Motor neuron (in vitro differentiated cells): ENCODE data around the gene STAT5B. TPM values are rescaled to one million over a fixed set of nuclear protein-coding genes. Genes with fewer than 3 reads are reported as not detected.
"Not testable (repeated sequence)": the region's sequence is repeated elsewhere in the genome, so short reads cannot be mapped to it uniquely, and the experiment has no call there.

ENCODE experiments used
- ATAC-seq, 8 experiments: fragments of 200-7000 bp; cut with Tn5 transposase; replicated peaks in 6 of 8; 2 replicates each; pipeline ENCODE4 v1.8.0; 2021; ENCODE audit warnings: mild to moderate bottlenecking in 8 of 8, moderate library complexity in 8 of 8
- H3K27ac ChIP-seq, 2 donors: fragments of 250-450 bp; sonication (Bioruptor Pico); 2 replicates each; pipeline ENCODE4 v1.9.0; 2021; ENCODE audit warnings: antibody characterized with exemption in 2 of 2, mild to moderate bottlenecking in 2 of 2, moderate library complexity in 1 of 2
- H3K4me1 ChIP-seq, 2 donors: fragments of 250-450 bp; sonication (Bioruptor Pico); replicated peaks in 1 of 2; 2 replicates each; pipeline ENCODE4 v1.6.1; 2021; ENCODE audit warnings: antibody characterized with exemption in 2 of 2, mild to moderate bottlenecking in 2 of 2, moderate library complexity in 1 of 2
- H3K4me3 ChIP-seq, 5 donors: fragments of 250-450 bp; sonication (Bioruptor Pico); 2 replicates each; pipeline ENCODE4 v1.9.0; 2021; ENCODE audit warnings: antibody characterized with exemption in 5 of 5, mild to moderate bottlenecking in 5 of 5, moderate library complexity in 4 of 5
- WGBS, 10 experiments: fragments of 450-650 bp; shearing (Covaris generic); methylation state at CpG; one replicate each; pipeline ENCODE4 v1.0.0; 2022; 5-methylcytosine and 5-hydroxymethylcytosine counted together
- in situ Hi-C, 9 experiments: fragments of 400-800 bp; cut with MboI; loops; one replicate each; pipeline ENCODE4 v1.15.0; 2021; ENCODE audit warnings: low sequenced_read_pairs in 9 of 9, low pct_unique_long_range_greater_than_20kb in 2 of 9; ENCODE audit not compliant: unreplicated experiment in 9 of 9
- total RNA-seq, 8 experiments: library from RNA; unstranded; fragments of 300-600 nt; gene quantifications; 2 replicates each; pipeline versions ENCODE4 v1.2.3 to v1.2.4, GENCODE V29; 2022

STAT5B gene
- total RNA-seq, 8 experiments from 2014 or later: 21.6 to 27.7 (median 23.5) TPM

DNA sequence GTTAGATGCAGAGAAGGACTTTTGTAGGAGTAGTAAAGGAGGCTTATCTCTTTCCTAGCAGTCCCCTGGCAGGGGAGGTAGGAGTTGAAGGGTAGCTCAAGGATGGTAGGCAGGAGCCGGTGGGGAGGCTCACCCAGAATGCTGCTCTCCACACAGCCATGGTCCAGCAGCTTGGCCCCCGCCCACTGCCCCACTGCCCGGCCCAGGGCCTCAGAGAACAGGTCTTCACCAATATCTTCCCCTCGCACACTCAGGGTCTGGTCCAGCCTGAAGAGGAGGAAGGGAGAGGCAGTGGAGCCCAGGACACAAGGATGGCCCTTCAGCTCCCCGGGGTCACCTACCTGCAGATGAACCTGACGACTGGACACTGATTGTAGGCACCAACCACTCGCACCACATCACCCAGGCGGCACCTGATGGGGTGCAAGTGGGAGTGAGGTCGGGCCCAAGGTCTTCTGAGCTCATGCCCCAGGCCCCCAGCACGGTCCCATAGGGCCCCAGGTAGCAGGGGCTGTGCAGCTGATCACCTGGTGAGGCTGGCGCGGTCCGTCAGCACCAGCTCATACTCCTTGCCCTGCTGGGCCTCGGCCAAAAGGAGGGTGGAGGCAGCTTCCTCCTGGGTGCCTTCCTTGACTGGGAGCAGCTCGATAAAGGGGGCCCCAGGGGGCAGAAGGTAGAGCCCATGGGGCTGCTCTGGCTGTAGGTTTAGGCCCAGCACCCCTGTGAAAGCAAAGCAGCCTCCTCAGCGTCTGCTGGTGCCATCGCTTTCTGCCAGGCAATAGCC is 85.5 kb downstream of the STAT5B start:
- in situ Hi-C loops: no loop called here
- ATAC-seq: no peak
- 80 to 90% methylated on average over 1 to 6 of the region's 17 CpGs; no CpG with 5 or more reads in 8 of the 10 experiments for WGBS, 10 experiments
- H3K4me3 ChIP-seq: no peak overlapping the region
- no peak overlapping the region for H3K27ac ChIP-seq
- H3K4me1 ChIP-seq: peaks cover 12 to 16% of the 10 kb centered on the region in 2 donors

DNA sequence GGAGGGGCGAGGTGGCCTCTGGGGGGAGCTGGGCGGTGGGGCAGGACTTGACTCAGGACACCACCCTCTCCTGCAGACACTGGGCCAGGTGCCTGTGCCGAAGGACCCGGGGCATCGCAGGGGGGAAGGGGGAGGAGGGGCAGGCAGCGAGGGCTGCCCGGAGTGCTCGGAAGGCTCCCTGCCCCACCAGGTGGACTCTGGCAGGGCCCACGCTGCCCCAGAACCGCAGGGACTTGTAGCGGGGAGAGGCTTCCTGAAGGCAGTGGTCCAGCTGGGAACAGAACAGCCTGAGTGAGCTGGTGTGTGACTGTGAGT is 86.6 kb downstream of the STAT5B start:
- WGBS, 10 experiments: 60% methylated on average over 1 of the region's 11 CpGs; no CpG with 5 or more reads in 9 of the 10 experiments
- ATAC-seq: no peak
- H3K27ac ChIP-seq: no peak overlapping the region
- H3K4me1 ChIP-seq: peaks cover 22 to 25% of the 10 kb centered on the region in 2 donors
- in situ Hi-C loops: no loop called here
- H3K4me3 ChIP-seq: no peak overlapping the region

DNA sequence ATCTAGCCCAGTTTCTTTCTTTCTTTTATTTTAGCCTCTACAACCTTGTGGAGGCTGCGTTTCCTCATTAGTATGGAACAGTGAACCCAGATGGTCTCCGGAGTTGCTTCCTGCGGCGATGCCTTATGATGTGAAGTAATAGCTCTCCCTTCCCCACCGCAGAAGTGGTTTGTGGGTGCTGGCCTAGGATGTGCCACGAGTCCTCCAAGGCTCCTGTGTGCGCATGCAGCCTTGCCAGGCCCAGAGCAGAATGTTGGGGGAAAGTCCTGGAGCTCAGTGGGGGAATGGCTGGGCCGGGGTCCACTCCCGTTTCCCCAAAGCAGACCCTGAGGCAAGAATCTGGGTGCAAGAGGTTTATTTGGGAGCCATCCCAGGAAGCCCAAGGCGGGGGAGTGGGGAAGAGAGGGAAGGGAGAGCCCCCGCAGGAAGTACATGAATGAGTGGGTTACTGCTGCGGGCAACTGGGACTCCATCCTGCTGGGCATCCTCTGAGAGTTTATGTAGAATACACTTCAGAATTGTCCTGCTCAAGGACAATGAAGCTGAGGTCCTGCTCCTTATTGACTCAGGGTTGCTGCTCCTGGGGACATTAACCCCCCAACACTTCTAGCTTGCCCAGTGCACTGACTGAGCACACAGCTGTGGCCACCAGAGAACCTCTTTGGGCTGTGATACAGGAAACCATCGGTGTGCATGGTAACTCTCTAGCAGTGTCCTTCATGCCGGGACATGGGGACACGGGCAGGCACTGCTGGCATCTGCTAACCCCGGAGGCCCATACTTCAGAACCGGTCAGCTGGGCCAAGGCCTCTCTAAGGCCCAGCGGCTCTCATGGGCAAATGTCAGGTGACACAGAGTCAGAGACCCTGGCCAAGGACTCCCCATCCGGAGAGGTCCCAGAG is 87.2 kb downstream of the STAT5B start:
- peaks cover 23 to 28% of the 10 kb centered on the region in 2 donors for H3K4me1 ChIP-seq
- WGBS, 10 experiments: 84 to 100% (median 94%) methylated on average over 1 to 6 of the region's 19 CpGs; no CpG with 5 or more reads in 4 of the 10 experiments
- H3K4me3 ChIP-seq: no peak overlapping the region
- no peak for ATAC-seq
- in situ Hi-C loops: no loop called here
- no peak overlapping the region for H3K27ac ChIP-seq

DNA sequence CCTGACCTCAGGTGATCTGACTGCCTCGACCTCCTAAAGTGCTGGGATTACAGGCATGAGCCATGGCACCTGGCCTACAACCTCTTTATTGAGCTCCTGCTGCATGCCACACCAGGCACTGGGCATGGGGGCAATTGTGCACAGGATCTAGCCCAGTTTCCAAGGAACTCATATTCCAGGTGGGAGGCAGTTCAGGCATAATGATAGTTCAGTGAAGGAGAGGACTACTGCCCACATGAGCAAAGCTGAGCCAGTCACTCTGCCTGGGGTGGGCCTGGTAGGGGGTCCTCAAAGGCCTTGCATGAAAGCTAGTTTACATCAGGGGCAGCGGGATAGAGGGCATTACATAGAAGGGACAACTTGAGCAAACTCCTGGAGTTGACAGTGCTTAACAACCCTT is 88.4 kb downstream of the STAT5B start:
- ATAC-seq: no peak
- Histone ChIP-seq H3K27ac (no peak overlapping the region), H3K4me3 (no peak overlapping the region), H3K4me1 (peaks cover 18 to 29% of the 10 kb centered on the region in 2 donors)
- WGBS, 10 experiments: 17 to 100% (median 54%) methylated on average over 1 to 2 of the region's 2 CpGs; no CpG with 5 or more reads in 6 of the 10 experiments
- in situ Hi-C loops: no loop called here

GRCh38 chr17:42186191-42186590 is 90.0 kb downstream of the STAT5B start:
- peaks cover 18 to 29% of the 10 kb centered on the region in 2 donors for H3K4me1 ChIP-seq
- H3K27ac ChIP-seq, in situ Hi-C loops, ATAC-seq, H3K4me3 ChIP-seq: not testable (repeated sequence)
- 60 to 100% (median 99%) methylated on average over 1 to 5 of the region's 5 CpGs; no CpG with 5 or more reads in 2 of the 10 experiments for WGBS, 10 experiments

- 20 to 40% methylated on average over 1 of the region's 7 CpGs; no CpG with 5 or more reads in 8 of the 10 experiments for WGBS, 10 experiments
- Histone ChIP-seq H3K4me3 (no peak overlapping the region), H3K4me1 (peaks cover 18 to 29% of the 10 kb centered on the region in 2 donors), H3K27ac (no peak overlapping the region)
- in situ Hi-C loops: no loop called here
- peak in 3 of 8 experiments; percentile 0 to 4 (median 3) for ATAC-seq
Measured at GRCh38 chr17:42185621-42185930, 90.6 kb downstream of the STAT5B start.

DNA sequence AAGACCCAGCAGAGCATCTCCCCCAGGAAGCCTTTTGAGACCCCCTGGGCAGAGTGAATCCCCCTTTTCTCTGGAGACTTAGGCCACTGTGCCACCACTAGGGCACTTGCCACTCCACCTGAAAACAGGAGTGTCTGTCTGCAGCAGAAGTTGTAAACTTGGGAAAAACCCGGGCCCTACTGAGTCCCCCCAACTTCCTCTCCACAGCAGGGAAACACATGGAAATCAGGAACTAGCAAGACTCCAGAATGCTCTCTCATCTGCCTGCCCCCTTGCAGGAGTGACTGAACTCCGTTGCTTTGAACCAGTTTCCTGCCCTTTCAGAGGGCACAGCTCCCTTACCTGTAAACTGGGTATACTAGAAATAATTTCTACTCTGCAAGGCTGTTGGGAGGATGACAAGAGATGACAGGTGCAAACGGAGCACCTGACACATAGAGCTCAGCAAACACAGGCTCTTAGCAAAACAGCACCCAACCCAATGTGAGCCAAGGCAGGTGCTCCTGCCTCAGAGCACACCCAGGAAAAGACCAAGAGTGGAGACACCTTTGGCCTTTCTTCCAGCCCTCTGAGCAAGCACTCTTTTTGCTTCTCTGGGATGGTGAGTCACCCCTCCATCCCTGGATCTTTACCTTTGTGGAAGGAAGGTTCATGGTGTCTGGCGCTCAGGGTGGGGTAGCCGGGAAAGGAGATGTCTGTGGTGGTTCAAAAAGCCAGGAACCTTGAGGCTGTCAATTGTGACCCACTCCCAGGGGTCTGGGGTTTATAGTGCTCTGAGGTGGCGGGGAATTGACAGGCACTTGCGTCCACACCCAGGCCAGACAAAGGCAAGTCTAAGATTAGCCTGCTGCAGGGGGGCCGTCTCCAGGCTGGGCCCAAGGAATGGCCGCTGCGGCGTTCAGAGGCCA is 91.2 kb downstream of the STAT5B start, which contains the start of gene HCRT:
Gene HCRT (minus strand): TSS at position 740 of the 908 bp plus-strand sequence. CDS start 87 bp downstream, at position 653.
- H3K4me1 ChIP-seq: peaks cover 19 to 29% of the 10 kb centered on the region in 2 donors
- ATAC-seq: peak in 3 of 8 experiments; percentile 4 to 6 (median 4)
- in situ Hi-C loops: no loop called here
- H3K27ac ChIP-seq: no peak within 1 kb of the TSS
- peak within 1 kb of the TSS in 2 of 5 donors; percentile 38 to 46 for H3K4me3 ChIP-seq
- 24 to 100% (median 89%) methylated on average over 1 to 5 of the region's 11 CpGs; no CpG with 5 or more reads in 4 of the 10 experiments for WGBS, 10 experiments

DNA sequence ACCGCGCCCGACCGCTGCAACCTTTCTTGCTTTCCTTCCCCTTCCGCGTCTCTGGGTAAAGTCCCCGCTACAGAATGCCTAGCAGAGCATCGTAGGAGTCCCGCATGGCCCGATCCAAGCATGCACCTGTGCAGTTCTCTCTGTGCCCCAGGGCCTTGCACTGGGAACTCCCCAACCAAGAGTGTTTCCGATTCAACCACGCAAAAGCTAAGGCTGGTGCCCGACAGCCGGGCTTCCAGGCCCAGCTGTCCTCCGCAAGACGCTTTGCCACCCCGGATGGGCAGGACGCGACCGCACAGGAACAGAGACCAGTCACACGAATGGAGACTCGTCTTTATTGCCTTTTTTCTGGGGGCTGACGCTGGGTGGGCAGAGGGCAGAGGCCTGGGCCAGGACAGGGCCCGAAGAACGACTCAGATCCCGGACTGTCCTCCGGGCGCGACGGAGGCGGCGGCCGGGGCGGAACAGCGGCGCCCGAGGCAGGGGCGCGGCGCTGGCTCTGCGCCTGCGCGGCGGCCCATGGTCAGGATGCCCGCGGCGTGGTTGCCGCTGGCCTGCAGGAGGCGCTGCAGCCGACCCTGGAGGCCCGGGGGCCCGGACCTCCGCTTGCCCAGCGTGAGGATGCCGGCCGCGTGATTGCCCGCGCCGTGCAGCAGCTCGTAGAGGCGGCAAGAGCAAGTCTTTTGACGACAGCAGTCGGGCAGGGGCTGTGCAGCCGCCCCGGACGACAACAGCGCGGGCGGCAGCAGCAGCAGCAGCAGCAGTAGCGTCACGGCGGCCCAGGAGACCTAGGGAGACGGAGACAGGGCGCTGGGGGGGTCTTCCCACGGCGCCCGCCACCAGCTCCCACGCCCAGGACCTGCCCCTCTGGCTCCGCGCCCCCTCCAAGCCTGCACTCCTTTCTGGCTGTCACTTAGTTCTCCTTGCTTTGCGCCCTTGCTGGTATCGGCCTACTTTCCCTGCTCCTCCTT is 92.2 kb downstream of the STAT5B start:
- peak; percentile 40 to 84 (median 76) for ATAC-seq
- Histone ChIP-seq H3K27ac (no peak overlapping the region), H3K4me3 (peak overlapping the region; percentile 28 to 46 (median 34)), H3K4me1 (peaks cover 22 to 29% of the 10 kb centered on the region in 2 donors)
- in situ Hi-C loops: no loop called here
- 15 to 58% (median 23%) methylated on average over 8 to 14 of the region's 83 CpGs; no CpG with 5 or more reads in 5 of the 10 experiments for WGBS, 10 experiments

DNA sequence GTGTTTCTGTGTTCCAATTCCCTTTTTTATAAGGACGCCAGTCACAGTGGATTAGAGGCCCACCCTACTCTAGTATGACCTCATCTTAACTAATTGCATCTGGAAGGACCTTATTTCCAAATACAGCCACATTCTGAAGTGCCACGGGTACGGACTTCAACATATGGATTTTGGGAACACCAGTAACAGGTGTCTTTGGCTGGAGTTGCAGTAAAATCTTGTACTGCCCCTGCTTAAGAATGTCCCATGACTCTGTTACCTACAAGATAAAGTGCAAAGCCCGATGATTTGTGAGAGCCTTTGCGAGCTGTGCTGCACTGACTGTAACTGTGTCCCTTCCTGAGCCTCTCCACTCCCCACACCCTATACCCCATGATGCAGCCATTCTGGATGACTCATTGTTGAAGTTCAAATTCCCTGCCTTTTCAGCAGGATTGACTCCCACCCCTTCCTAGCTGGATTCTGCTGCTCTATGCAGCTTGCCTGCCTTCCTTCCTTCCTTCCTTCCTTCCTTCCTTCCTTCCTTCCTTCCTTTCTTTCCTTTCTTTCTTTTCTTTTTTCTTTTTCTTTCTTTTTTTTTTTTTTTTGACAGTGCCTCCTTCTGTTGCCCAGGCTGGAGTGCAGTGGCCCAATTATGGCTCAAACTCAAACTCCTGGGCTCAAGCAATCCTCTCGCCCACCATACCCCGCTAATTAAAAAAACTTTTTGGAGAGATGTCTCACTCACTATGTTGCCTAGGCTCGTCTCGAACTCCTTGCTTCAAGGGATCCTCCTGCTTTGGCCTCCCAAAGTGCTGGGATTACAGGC is 93.1 kb downstream of the STAT5B start:
- Histone ChIP-seq H3K4me3 (peak overlapping the region; percentile 28 to 46 (median 34)), H3K27ac (no peak overlapping the region), H3K4me1 (peaks cover 22 to 29% of the 10 kb centered on the region in 2 donors)
- in situ Hi-C loops: no loop called here
- peak in 3 of 8 experiments; percentile 13 to 46 (median 25) for ATAC-seq
- WGBS, 10 experiments: 15 to 100% (median 80%) methylated on average over 1 to 8 of the region's 9 CpGs

DNA sequence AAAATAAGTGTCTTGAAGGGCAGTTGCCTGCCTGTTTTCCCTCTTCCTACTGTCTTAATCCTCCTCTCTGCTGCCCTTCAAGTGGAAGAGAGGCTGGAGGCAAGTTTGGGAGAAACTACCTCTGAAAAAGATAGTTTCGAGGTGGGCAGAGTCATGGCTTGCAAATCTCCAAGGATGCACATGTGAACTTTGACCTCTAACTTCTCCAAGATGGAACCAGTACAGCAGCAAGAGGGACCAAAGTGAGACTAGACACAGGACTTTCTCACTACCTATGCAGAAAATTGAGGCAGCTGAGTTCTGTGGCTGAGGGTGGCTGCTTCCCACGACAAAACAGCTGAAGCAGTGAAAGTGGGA is 94.4 kb downstream of the STAT5B start:
- no peak overlapping the region for H3K27ac ChIP-seq
- no peak overlapping the region for H3K4me3 ChIP-seq
- ATAC-seq: no peak
- WGBS, 10 experiments: 67 to 100% (median 85%) methylated on average over 1 to 2 of the region's 2 CpGs; no CpG with 5 or more reads in 4 of the 10 experiments
- in situ Hi-C loops: no loop called here
- peaks cover 22 to 29% of the 10 kb centered on the region in 2 donors for H3K4me1 ChIP-seq
